ENCODE results near the gene HOXA11. TPM values are rescaled to one million over a fixed set of nuclear protein-coding genes. Genes with fewer than 3 reads are reported as not detected.
A peak's percentile ranks its signal among the peaks of the same experiment; 100 is the strongest.

The HOXA11 gene
- total and polyA plus RNA-seq, 2 of the 4 experiments (the other 2 are of a cell fraction): 0.05 TPM; not detected in 1

- Histone ChIP-seq H4K91ac (ENCODE audit: insufficient read depth, low read depth, low read length) (no peak overlapping the region), H3K14ac (replicated peaks; ENCODE audit: low read depth, low read length) (no peak overlapping the region), H3K9me3 (ENCODE audit: control insufficient read depth, insufficient read depth, low read length) (peaks cover 7% of the 10 kb centered on the region; the same call in 1 of the 2 replicates), H4K5ac (ENCODE audit: low read depth, low read length) (no peak overlapping the region), H4K8ac (ENCODE audit: low read depth in 2 of 2, low read length in 2 of 2) (no peak overlapping the region), H3K9ac (ENCODE audit: low read depth, low read length) (no peak overlapping the region), H3K4me2 (ENCODE audit: low read depth, low read length) (no peak overlapping the region), H3K56ac (ENCODE audit: extremely low read depth, insufficient read depth, low read length) (no peak overlapping the region), H3K18ac (ENCODE audit: low read depth, low read length) (no peak overlapping the region), H2BK15ac (ENCODE audit: low read depth, low read length) (no peak overlapping the region), H3K23ac (ENCODE audit: low read depth, low read length) (no peak overlapping the region), H2BK5ac (ENCODE audit: low read depth, low read length, poor library complexity, severe bottlenecking) (no peak overlapping the region), H2AK9ac (replicated peaks; ENCODE audit: low read depth, low read length, poor library complexity) (peak overlapping the region; percentile 10), H2AFZ (replicated peaks; ENCODE audit: low read length, poor library complexity) (no peak overlapping the region), H2BK20ac (ENCODE audit: low read depth, low read length) (no peak overlapping the region), H3K4me1 (ENCODE audit: control insufficient read depth, insufficient read depth, low read length) (no peaks in the 10 kb centered on the region; the same call in 1 of the 2 replicates), H3K4ac (ENCODE audit: low read depth, low read length) (no peak overlapping the region), H3K27me3 (ENCODE audit: control insufficient read depth, insufficient read depth, low read length) (peaks cover 90% of the 10 kb centered on the region), H2AK5ac (ENCODE audit: low read depth, low read length) (no peak overlapping the region), H4K20me1 (ENCODE audit: insufficient read depth, low read length) (peaks cover 17% of the 10 kb centered on the region; the same call in 1 of the 2 replicates), H3K4me3 (ENCODE audit: insufficient read depth, low read depth, low read length) (no peak overlapping the region), H3K79me1 (ENCODE audit: low read depth in 1 of 2, low read length in 2 of 2) (no peaks in the 10 kb centered on the region), H3K36me3 (ENCODE audit: control insufficient read depth, insufficient read depth, low read length) (no peaks in the 10 kb centered on the region), H3K9me1 (ENCODE audit: insufficient read depth, low read length) (no peaks in the 10 kb centered on the region), H2BK120ac (ENCODE audit: low read depth, low read length) (no peak overlapping the region), H3K27ac (ENCODE audit: insufficient read depth, low read length) (no peak overlapping the region)
- 73% methylated on average over 25 of the region's 40 CpGs; no CpG with 5 or more reads in 1 of the 2 experiments for WGBS, 2 experiments (ENCODE audit: extremely low coverage in 2 of 2, insufficient read length in 1 of 2)
- ChIA-PET CTCF (interaction anchor here (0.6 kb wide), 1 partner anchor 15 kb away, joined by 3 read pairs; no protein-coding TSS in a partner anchor), POLR2A (ENCODE audit: unreplicated experiment) (no interaction called here)
- DNase-seq: no peak
- ATAC-seq (ENCODE audit: low read depth): no peak
- in situ Hi-C loops (cut with MboI; ENCODE audit: low sequenced_read_pairs) (no loop called here), dilution Hi-C loops (cut with HindIII; ENCODE audit: low sequenced_read_pairs, unreplicated experiment) (no loop called here), intact Hi-C loops (cut with micrococcal nuclease) (no loop called here)
- no TSS peak for BruUV-seq (replicated peaks)
- TF ChIP-seq USF2 (IDR thresholded peaks at IDR 0.05; ENCODE audit: low read depth, low read length) (no peak), MAFK (IDR thresholded peaks at IDR 0.05; ENCODE audit: low read depth, low read length) (no peak), SMC3 (IDR thresholded peaks at IDR 0.05; ENCODE audit: low read depth, low read length) (no peak), POLR2A (IDR thresholded peaks at IDR 0.05; ENCODE audit: low read depth, low read length) (no peak), BHLHE40 (IDR thresholded peaks at IDR 0.05; ENCODE audit: low read depth, low read length) (no peak), CEBPB (IDR thresholded peaks at IDR 0.05; ENCODE audit: low read depth, low read length) (no peak), MXI1 (IDR thresholded peaks at IDR 0.05; ENCODE audit: borderline replicate concordance, low read depth, low read length) (no peak), ELK1 (IDR thresholded peaks at IDR 0.05; ENCODE audit: borderline replicate concordance, low read depth, low read length) (no peak), RCOR1 (IDR thresholded peaks at IDR 0.05; ENCODE audit: insufficient replicate concordance, low read length) (no peak), RAD21 (IDR thresholded peaks at IDR 0.05; ENCODE audit: low read length) (no peak), MAZ (IDR thresholded peaks at IDR 0.05; ENCODE audit: borderline replicate concordance, low read depth, low read length) (no peak), NFE2L2 (IDR thresholded peaks at IDR 0.05; ENCODE audit: low read depth, low read length) (no peak), CTCF (conservative IDR thresholded peaks at IDR 0.05; ENCODE audit: low read depth, low read length) (no peak), CHD1 (IDR thresholded peaks at IDR 0.05; ENCODE audit: low read depth, low read length) (no peak)
These were observed 9.2 kb downstream of the HOXA11 start for GRCh38 chr7:27175626-27176523.

Measured in IMR-90 (cell line).